Omental fat pad (tissue), 4 donors: ENCODE data around the gene OSBP2. TPM values are rescaled to one million over a fixed set of nuclear protein-coding genes. Genes with fewer than 3 reads are reported as not detected.

Source experiments
- ATAC-seq: fragments of 150-250 bp; one replicate; pipeline ENCODE4 v1.9.1; 2016; ENCODE audit warnings: mild to moderate bottlenecking, moderate library complexity; ENCODE audit not compliant: low FRiP score
- DNase-seq: peaks from one replicate; pipeline ENCODE4 v3.0.0-alpha.2; 2019; ENCODE audit warnings: low spot score
- total RNA-seq, 4 donors: library from RNA; depleted of rRNA; stranded (reverse); fragments of >200 nt; gene quantifications; one replicate each; pipeline ENCODE4 v1.1.0, GENCODE V29; 2016
- TF ChIP-seq, protein P1 (sequence below), 3 donors: fragments of 450-650 bp; IDR thresholded peaks; one replicate each; pipeline ENCODE4 v1.5.1; 2016 to 2017; ENCODE audit warnings: antibody characterized with exemption in 3 of 3, mild to moderate bottlenecking in 3 of 3, moderate library complexity in 2 of 3

The OSBP2 gene
- total RNA-seq, 4 donors from 2014 or later: 1.3 to 7.4 (median 4.4) TPM

DNA sequence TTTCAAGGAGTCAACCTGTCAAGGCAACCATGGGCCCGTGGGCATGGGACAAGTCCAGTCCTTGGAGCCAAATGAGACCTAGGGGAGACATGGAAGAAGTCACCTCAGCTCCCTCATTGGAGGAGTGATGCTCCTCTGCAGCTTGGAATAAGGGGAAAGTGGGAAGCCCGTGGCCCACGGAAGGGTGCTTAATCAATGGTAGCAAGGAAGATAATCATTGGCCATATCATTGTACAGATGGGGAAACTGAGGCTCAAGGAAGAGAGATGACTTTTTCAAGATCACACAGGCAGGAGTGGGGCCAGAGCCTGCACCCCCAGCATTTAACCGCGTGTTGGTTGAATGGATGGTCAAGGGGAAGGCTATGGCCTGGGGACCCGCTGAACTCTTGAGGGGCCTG lies 133.0 kb downstream of the OSBP2 start:
- ATAC-seq: no peak
- TF ChIP-seq, protein P1, sequence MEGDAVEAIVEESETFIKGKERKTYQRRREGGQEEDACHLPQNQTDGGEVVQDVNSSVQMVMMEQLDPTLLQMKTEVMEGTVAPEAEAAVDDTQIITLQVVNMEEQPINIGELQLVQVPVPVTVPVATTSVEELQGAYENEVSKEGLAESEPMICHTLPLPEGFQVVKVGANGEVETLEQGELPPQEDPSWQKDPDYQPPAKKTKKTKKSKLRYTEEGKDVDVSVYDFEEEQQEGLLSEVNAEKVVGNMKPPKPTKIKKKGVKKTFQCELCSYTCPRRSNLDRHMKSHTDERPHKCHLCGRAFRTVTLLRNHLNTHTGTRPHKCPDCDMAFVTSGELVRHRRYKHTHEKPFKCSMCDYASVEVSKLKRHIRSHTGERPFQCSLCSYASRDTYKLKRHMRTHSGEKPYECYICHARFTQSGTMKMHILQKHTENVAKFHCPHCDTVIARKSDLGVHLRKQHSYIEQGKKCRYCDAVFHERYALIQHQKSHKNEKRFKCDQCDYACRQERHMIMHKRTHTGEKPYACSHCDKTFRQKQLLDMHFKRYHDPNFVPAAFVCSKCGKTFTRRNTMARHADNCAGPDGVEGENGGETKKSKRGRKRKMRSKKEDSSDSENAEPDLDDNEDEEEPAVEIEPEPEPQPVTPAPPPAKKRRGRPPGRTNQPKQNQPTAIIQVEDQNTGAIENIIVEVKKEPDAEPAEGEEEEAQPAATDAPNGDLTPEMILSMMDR (IDR thresholded peaks at IDR 0.05): no peak
- no peak for DNase-seq

DNA sequence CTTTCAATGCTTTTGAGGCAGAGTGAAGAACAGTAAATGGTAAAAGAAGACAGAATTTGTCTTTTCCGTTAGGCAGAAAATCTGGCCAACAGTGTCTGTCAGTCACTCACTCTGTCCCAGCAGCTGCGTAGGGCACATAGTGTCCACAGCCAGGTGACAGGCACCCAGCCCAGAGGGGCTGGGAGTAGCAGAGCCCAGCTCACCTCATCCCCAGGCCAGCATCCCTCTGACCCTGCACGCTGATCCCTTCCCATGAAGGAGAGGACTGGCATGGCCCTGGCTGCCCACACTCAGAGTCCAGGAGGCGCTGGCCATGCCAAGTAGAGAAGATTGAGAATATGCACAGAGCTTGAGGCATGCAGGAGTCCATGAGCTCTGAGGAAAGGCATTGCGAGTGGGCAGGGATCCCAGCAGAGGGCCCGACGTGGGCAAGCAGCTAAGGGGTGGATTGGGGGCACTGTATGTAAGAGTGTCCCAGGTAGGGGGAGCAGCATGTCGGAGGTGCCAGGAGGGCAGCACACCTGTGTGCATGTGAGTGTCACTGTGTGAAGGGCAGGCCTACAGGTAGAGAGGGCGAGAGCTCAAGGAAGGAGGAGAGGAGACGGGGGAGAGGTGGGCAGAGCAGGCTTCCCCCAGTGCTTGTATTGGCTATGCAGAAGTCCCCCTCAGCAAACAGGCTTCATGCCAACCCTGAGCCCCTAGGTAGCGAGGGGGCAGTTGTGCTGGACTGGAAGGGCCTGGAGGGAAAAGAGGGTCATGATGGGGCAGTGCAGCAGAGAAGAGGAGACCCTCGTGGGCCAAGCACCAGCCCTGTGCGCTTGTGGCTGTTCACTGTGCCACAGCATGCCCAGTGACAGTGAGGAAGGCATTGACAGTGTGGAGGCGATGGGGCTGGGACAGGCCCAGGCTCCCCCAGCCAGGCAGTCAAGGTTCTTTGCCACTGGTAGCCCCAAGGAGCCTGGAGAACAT lies 133.8 kb downstream of the OSBP2 start:
- DNase-seq (no peak), ATAC-seq (no peak)
- TF ChIP-seq, protein P1 (IDR thresholded peaks at IDR 0.05): no peak

DNA sequence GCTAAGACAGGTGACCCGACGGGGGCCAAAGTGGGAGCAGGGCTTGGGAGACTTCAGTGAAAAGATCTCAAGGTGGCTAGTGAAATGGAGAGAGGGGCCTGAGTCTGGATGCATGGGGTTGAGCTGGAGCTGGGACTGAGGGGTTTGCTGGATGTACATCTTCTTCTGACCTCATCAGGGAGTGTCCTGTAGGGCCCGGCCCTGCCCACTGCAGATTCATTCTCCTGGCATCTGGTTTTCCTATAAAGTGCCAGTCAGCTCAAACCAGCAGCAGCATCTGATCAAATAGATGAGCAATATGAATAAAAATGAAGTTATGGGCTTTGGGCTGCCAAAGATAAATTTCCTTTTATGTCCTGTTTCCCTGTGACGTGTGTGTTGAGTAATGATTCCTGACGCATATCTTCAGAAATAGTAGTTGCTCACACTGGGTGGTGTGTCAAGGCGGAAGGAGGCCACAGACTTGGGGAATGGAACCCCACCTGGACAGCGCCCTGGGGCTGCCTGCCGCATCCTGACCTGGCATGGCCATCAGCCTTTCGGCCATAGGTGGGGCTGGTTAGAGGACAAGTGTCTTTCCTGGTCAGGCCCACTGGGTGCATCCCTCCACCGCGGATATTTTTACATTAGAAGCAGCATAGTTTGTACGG lies 135.4 kb downstream of the OSBP2 start:
- peak; percentile 71 for ATAC-seq
- TF ChIP-seq, protein P1 (IDR thresholded peaks at IDR 0.05): no peak

DNA sequence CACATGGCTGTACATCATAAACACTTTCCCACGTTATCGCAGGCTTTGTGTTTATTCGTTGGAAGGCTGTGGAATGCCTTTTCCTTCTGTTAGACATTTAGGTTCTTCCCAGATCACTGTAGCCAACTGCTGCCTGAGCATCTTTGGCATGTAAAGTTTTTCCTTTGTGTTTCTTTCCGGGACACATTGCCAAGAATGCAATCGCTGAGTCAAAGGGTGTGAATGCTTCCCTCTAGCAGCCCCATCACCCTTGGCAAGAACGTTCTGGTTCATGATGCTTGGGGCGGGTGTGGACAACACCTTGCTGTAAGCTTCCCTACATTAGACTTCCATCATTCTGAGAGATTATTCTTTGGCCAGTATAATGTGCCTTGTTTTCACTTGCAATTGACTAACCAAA lies 136.2 kb downstream of the OSBP2 start:
- TF ChIP-seq, protein P1 (IDR thresholded peaks at IDR 0.05): no peak
- DNase-seq (no peak), ATAC-seq (peak; percentile 59)

More for the DNA sequence above, 135.4 kb downstream of the OSBP2 start:
- DNase-seq: no peak

DNA sequence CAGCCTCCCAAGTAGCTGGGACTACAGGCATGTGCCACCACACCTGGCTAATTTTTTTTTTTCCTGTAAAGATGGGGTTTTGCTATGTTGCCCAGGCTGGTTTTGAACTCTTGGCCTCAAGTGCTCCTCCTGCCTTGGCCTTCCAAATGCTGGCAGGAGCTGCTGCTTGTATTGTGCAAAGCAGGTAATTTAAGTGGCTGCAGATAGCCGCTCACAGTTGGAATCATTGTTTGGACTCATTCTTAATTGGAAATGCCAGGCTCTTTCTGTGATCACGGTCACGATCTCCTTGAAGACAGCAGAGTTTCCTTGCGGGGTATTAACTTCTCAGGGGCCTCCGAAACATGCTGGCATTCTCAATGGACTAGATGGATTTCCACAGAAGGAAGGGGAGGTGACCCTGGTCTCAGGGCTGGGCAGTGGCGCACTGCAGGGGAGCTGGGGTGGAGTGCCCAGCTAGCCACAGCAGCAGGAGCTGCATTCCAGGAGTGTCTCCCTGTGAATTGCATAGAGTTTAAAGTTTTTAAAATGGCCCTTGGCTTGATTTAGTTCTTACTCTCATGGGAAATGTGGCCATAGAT lies 137.8 kb downstream of the OSBP2 start:
- ATAC-seq: no peak
- DNase-seq: no peak
- TF ChIP-seq, protein P1 (IDR thresholded peaks at IDR 0.05): no peak

DNA sequence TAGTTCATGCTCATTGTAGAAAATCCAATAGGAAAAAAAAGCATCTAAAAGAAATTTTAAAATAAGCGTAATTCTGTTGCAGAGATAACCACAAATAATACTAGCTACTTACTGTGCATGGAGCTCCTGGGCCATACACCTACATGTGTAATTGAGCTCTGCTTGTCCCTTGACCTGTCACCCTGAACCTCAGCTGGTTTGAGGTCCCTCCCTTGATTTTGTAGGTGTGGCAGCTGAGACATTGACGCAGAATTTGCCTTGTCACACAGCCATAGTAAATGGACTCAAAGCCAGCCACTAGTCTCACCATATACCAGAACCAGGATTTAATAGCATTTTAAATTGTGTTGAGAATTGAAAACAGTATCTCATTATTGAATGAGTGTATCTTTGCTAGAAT lies 138.6 kb downstream of the OSBP2 start:
- ATAC-seq (no peak), DNase-seq (no peak)
- TF ChIP-seq, protein P1 (IDR thresholded peaks at IDR 0.05): no peak
